ENCODE data around the gene C8A. TPM values are rescaled to one million over a fixed set of nuclear protein-coding genes. Genes with fewer than 3 reads are reported as not detected.

C8A gene
- total RNA-seq, 1 experiment from 2014 or later: not detected

- in situ Hi-C loops (cut with HindIII; ENCODE audit: low pct_unique_long_range_greater_than_20kb, low sequenced_read_pairs): no loop called here
- no peak for DNase-seq (ENCODE audit: low read depth)
Measured at GRCh38 chr1:56868761-56869160, 14.2 kb downstream of the C8A start.

- in situ Hi-C loops (cut with HindIII; ENCODE audit: low pct_unique_long_range_greater_than_20kb, low sequenced_read_pairs): no loop called here
- DNase-seq (ENCODE audit: low read depth): no peak
Measured at GRCh38 chr1:56872597-56872996, 18.0 kb downstream of the C8A start.

- in situ Hi-C loops (cut with HindIII; ENCODE audit: low pct_unique_long_range_greater_than_20kb, low sequenced_read_pairs): no loop called here
- no peak for DNase-seq (ENCODE audit: low read depth)
Measured at GRCh38 chr1:56873213-56873612, 18.6 kb downstream of the C8A start.

DNA sequence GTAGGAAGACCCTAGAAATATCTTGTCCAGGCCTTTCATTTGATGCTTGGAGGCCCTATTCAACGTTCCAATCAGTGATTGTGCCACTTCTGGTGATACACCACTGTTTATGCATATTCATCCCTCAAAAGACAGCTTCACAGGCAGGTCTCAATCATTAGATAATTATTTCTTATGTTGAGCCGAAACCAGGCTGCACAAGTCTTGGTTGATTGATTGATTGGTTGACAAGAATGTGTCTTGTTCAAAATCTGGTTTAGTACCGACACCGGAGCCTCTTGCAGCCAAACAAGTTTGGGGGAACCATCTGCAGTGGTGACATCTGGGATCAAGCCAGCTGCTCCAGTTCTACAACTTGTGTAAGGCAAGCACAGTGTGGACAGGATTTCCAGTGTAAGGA is 20.1 kb downstream of the C8A start:
- DNase-seq (ENCODE audit: low read depth): no peak
- in situ Hi-C loops (cut with HindIII; ENCODE audit: low pct_unique_long_range_greater_than_20kb, low sequenced_read_pairs): no loop called here

GRCh38 chr1:56877973-56878372 is 23.4 kb downstream of the C8A start:
- in situ Hi-C loops (cut with HindIII; ENCODE audit: low pct_unique_long_range_greater_than_20kb, low sequenced_read_pairs): no loop called here
- no peak for DNase-seq (ENCODE audit: low read depth)

DNA sequence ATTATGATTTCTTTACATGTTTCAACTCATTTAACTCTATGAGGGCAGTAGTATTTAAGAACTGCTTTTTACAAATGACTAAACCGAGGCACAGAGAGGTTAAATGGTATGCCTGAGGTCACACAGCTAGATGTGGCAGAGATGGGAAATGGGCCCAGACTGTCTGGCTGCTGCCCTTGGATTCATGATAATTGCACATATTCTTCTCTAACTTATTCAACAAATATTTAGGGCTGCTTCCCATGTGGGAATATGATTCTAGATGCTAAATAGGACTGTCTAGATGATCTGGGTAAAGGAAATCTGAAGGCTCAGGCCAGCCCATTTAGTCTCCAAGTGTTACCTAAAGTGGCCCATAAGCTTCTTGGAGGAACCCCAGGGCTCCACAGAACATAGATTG is 26.2 kb downstream of the C8A start:
- no peak for DNase-seq (ENCODE audit: low read depth)
- in situ Hi-C loops (cut with HindIII; ENCODE audit: low pct_unique_long_range_greater_than_20kb, low sequenced_read_pairs): no loop called here

GRCh38 chr1:56881417-56881816 is 26.8 kb downstream of the C8A start:
- no peak for DNase-seq (ENCODE audit: low read depth)
- in situ Hi-C loops (cut with HindIII; ENCODE audit: low pct_unique_long_range_greater_than_20kb, low sequenced_read_pairs): no loop called here

DNA sequence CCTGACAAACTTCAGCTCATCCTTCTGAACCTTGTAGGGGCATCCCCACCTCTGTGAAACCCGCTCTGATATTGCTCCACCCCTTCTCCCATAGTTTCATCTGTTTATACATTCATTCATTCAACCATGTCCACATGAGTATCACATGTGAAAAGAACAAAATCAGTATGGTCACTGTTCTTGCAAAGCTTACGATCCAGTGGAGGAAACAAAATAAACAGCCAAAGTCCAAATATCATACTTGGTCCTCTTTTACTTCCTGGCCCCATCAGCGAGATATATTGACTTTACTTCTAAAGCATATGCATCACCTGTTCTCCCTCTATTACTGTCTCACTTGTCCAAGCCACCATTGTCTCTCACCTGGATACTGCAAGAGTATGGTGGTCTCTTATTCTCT is 35.6 kb downstream of the C8A start:
- DNase-seq (ENCODE audit: low read depth): no peak

DNA sequence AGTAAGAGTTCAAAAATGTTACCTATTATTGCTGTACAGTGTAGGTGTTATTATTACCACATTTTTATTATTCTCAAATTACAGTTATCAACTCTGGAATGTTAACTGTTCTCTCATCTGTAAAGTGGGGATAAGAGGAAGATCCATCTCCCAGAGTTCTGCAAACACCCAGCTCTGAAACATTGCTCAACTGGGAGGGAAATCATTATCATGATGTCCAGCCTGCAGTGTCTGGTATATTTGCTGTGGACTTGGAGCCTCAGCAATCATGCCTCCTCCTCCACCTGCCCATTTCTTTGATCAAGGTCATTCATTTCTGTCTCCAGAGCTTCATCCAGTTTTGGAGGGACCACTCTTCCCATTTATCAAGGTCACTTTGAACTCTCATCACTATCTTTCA is 39.4 kb downstream of the C8A start:
- in situ Hi-C loops (cut with HindIII; ENCODE audit: low pct_unique_long_range_greater_than_20kb, low sequenced_read_pairs): no loop called here
- no peak for DNase-seq (ENCODE audit: low read depth)

More for the DNA sequence above, 35.6 kb downstream of the C8A start:
- in situ Hi-C loops (cut with HindIII; ENCODE audit: low pct_unique_long_range_greater_than_20kb, low sequenced_read_pairs): no loop called here

DNA sequence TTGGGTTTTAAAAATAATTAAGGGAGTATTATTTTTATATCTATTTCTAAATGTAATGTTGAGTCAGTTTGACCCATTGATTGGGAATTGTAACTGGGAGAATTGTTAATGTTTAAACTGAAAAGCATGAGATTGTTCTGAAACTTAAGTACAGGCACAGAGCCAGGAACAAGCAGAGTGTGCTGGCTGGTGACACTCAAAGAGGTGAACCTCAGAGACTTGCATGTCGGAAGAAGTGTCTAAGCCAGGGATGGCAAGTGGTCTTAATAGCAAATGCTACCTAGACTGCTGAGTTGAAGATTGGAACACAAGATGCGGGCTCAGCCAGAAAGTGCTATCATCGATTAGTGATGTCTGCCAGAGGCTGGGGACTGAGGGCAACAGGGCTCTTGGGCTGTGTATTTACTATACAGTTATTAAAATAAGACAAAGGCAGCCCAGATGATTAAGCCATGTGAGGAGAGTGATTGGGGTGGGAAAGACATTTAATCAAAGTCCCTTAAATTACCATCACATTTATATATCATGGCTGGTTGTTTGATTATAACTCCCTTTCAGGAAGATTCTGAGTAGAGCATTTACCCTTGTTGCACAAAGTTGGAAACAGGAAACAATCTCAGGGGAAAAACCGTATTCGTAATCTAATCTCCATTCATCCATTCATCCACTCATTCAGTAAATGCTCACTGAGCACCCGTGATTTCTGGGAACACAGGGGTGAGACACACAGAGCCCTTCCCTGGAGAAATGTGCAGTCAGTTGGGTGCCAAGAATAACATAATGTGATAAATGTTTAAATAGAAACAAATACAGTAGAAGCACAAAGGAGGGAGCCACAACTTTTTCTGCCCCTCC is 42.8 kb downstream of the C8A start:
- DNase-seq (ENCODE audit: low read depth): peak; percentile 22
- in situ Hi-C loops (cut with HindIII; ENCODE audit: low pct_unique_long_range_greater_than_20kb, low sequenced_read_pairs): no loop called here

GRCh38 chr1:56898005-56898373 is 43.4 kb downstream of the C8A start:
- in situ Hi-C loops (cut with HindIII; ENCODE audit: low pct_unique_long_range_greater_than_20kb, low sequenced_read_pairs): no loop called here
- DNase-seq (ENCODE audit: low read depth): no peak

DNA sequence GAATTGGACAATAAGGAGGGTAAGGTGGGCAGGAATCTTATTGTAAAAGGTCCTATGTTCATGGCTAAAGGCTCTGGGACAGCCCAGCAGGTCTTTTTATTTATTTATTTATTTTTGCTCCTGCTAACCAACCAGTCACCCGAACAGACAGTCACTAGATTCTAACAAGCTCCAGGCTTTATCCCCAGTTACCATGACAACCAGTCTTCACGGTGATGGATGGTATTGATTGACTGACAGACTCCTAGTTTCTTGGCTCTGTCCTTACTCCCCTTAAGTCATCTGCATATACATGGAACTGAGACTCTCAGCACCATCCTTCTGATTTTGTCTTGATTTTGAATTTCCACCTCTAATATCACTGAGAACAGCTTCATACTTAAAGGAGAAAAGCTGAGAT is 44.3 kb downstream of the C8A start:
- no peak for DNase-seq (ENCODE audit: low read depth)
- in situ Hi-C loops (cut with HindIII; ENCODE audit: low pct_unique_long_range_greater_than_20kb, low sequenced_read_pairs): no loop called here

DNA sequence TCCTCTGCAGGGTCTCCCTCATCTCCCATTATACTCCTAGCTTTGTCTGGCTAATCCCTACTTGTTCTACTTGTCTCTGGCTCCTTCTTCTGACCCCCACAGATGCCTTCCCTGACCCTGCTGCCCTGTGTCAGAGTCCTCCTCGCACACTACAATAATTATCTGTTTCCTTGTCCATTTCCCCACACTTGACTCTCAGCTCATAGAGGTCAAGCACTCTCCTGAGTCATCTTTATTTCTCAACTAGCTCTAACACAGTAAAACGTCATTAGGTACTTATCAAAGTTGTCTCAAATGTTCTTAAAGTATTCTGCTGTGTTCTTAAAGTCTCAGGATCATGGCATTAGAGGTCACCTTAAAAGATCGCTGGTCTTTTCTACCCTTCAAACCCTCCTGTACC is 47.1 kb downstream of the C8A start:
- DNase-seq (ENCODE audit: low read depth): peak; percentile 12
- in situ Hi-C loops (cut with HindIII; ENCODE audit: low pct_unique_long_range_greater_than_20kb, low sequenced_read_pairs): no loop called here

- in situ Hi-C loops (cut with HindIII; ENCODE audit: low pct_unique_long_range_greater_than_20kb, low sequenced_read_pairs): no loop called here
- DNase-seq (ENCODE audit: low read depth): no peak
Measured at GRCh38 chr1:56903778-56904177, 49.2 kb downstream of the C8A start.

- in situ Hi-C loops (cut with HindIII; ENCODE audit: low pct_unique_long_range_greater_than_20kb, low sequenced_read_pairs): no loop called here
- DNase-seq (ENCODE audit: low read depth): no peak
Measured at GRCh38 chr1:56904663-56905397, 50.2 kb downstream of the C8A start.

GRCh38 chr1:56905667-56906066 is 51.1 kb downstream of the C8A start:
- no peak for DNase-seq (ENCODE audit: low read depth)
- in situ Hi-C loops (cut with HindIII; ENCODE audit: low pct_unique_long_range_greater_than_20kb, low sequenced_read_pairs): no loop called here

DNA sequence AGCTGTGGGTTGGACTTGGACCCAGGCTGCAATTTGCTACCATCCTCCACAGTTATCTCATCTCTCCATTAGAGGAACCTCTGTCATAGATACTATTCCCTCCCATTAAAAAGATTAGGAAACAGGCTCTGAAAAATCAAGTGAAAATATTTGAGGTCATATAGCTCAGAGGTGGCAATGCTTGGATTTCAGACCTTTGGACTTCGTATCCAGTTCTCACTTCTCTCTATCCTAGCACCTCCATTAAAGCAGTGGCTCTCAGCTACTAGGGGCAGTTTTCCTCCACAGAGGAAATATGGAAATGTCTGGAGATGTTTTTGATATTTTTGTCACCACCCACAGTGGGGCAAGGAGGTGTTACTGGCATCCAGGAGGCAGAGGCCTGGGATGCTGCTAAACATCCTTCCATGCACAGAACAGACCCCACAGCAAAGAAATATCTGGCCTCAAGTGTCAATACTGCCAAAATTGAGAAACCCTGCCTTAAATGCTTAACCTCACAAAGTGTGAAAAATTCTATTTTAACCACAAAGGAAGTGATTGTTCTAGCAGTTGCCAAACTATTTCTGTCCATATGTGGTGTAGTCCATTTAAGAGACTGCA is 54.1 kb downstream of the C8A start:
- in situ Hi-C loops (cut with HindIII; ENCODE audit: low pct_unique_long_range_greater_than_20kb, low sequenced_read_pairs): no loop called here
- DNase-seq (ENCODE audit: low read depth): no peak

DNA sequence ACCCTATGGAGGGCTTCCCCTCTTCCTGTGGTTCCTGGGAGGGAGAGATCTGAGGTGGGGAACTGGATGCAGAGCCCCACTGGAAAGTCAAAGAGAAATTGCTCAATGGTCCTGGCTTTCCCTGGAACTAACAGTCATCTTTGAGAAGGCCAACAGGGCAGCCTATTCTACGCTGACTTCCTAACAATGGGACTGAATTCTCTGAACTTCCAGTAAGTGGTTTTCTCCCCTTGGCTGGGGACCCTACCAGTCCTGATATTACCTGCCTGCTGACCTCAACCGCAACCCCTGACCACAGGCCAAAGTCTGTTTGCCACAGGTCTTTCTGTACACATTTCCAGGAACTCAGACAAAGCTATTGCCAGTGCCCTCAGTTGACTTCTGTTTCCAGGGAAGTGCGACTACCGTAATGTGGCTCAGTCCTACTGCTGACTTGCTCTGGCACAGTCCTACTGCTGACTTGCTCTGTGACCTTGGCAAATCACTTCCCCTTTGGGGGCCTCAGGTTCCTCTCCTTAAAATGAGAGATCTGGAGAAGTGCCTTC is 55.9 kb downstream of the C8A start:
- in situ Hi-C loops (cut with HindIII; ENCODE audit: low pct_unique_long_range_greater_than_20kb, low sequenced_read_pairs): no loop called here
- DNase-seq (ENCODE audit: low read depth): no peak

All from Caki2 (cell line).